Measurements from ENCODE around the gene UBE2B.

UBE2B gene

DNA sequence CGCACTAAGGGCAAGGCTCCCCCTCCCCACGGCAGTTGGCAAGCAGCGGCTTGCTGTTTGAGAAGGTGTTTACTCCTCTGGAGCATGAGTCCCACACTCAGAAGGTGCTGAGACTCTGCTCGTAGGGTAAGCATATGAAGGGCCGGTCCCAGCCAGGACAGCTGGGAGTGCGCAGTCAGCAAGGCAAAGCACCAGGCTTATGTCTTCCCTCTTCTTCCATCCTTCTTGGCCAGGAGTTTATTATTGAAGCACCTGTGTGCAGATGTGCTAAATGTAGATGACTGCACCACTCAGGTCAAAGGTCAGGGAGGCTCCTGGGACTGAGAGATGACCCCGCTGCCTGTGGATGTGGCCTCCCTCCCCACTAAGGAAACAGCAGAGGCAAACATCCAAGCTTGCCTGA is 67.4 kb downstream of the UBE2B start:
- DNase-seq: no peak

DNA sequence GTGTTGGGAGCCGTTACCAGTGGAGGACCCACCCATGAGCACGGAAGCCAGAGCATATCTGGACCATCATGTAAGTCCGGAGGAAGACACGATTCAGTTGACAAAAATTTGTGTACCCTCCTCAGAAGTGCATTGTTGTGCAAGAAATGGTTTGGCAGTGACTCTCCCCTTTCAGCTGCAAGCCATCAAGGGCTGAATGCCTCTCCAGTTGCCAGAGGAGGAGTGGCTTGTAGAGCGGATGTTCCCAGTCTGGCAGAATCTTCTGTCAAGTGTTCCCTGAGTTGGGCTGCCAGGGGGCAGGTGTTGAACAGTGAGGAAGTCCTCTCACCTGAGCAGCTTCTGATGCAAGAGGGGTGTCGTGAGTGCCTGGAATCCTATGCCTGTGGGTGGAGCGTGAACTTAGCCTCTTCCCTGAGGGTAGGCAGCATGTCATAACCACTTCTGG is 67.9 kb downstream of the UBE2B start:
- no peak for DNase-seq

DNA sequence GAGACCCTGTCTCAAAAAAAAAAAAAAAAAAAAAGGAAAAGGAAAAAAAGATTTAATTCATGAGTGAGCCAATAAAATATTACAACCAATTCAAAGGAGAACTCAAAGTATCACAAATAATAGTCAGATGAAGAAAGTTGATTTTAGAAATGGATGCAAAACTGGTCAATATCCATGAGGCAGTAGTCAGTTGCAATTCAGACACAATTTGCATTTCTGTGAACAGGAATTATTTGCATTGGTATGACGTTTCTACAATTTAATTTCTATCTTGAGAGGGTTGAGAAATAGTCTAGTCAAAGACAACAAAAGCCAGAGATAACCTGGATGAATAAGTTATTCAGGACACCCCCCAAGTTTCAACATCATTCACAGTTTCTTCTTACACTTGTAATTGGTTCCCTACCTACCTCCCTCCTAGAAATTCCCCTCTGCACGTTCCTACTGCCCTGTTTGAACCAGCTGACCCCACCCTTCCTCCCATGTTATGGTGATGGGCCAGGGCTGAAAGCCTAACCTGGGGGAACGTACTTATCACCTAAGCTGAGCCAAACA is 68.9 kb downstream of the UBE2B start:
- DNase-seq: no peak

Data from stimulated activated CD4-positive, alpha-beta T cell treated with anti-CD3 and anti-CD28 coated beads, Interleukin-2, amount 100 ng/mL, for 48 hours (primary cell).